ENCODE measurements around the gene FASN. TPM values are rescaled to one million over a fixed set of nuclear protein-coding genes. Genes with fewer than 3 reads are reported as not detected.

FASN gene
- total and polyA plus RNA-seq, 2 of the 13 experiments (the other 11 are each of a cell fraction or from before 2014, with no cell fraction given): 51.7 to 101 TPM

DNA sequence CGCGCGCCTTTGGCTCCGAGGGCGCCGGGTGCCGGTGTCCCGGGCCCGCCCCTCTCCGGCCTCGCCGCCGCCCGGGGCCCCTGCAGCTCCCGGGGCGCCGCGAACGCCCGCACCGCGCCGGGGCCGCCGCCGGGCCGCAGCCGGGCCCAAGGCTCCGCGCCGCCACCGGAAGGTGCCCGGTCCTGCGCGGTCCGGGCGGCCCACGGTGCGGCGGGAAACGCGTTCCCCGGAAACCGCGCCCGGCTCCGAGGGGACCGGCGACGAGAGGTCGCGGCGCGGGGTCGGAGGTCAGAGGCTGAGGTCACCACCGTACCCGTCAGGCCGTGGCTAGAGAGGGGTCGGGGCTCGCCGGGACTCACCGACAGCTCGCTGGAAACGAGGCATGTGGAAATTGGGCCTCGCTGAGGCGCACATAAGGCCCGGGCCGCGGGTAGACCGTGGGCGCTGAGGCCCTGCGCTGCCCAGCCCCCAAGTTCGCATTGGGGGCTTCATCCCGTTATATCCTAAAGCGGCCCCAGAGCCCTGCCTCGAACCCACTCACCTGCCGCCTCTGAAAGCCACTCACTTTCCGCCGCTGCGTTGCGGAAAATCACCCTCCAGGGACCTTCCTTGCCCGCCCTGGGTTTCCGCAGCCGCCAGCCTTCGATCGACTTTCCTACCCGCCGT is 32.3 kb downstream of the FASN start, which contains the start of gene DUS1L (continued):
- TF ChIP-seq, protein P1, sequence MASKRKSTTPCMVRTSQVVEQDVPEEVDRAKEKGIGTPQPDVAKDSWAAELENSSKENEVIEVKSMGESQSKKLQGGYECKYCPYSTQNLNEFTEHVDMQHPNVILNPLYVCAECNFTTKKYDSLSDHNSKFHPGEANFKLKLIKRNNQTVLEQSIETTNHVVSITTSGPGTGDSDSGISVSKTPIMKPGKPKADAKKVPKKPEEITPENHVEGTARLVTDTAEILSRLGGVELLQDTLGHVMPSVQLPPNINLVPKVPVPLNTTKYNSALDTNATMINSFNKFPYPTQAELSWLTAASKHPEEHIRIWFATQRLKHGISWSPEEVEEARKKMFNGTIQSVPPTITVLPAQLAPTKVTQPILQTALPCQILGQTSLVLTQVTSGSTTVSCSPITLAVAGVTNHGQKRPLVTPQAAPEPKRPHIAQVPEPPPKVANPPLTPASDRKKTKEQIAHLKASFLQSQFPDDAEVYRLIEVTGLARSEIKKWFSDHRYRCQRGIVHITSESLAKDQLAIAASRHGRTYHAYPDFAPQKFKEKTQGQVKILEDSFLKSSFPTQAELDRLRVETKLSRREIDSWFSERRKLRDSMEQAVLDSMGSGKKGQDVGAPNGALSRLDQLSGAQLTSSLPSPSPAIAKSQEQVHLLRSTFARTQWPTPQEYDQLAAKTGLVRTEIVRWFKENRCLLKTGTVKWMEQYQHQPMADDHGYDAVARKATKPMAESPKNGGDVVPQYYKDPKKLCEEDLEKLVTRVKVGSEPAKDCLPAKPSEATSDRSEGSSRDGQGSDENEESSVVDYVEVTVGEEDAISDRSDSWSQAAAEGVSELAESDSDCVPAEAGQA (IDR thresholded peaks at IDR 0.05; ENCODE audit: low read depth): peak; percentile 92
- TF ChIP-seq, protein P1 (CRISPR knock-in tag; IDR thresholded peaks at IDR 0.05; ENCODE audit: borderline replicate concordance): no peak
- TF ChIP-seq KLF9 (CRISPR knock-in tag; IDR thresholded peaks at IDR 0.05; ENCODE audit: low read depth) (no peak), ZNF224 (CRISPR knock-in tag; IDR thresholded peaks at IDR 0.05) (no peak; the same call in 1 of the 2 replicates), ELF4 (CRISPR knock-in tag; IDR thresholded peaks at IDR 0.05; ENCODE audit: borderline replicate concordance) (no peak), TAF1 (CRISPR knock-in tag; IDR thresholded peaks at IDR 0.05) (peak; percentile 89), ZNF12 (CRISPR knock-in tag; IDR thresholded peaks at IDR 0.05) (peak; percentile 86), EED (CRISPR knock-in tag; IDR thresholded peaks at IDR 0.05) (peak; percentile 48; the same call in 1 of the 2 replicates), ZSCAN25 (CRISPR knock-in tag; IDR thresholded peaks at IDR 0.05) (peak; percentile 65), ZNF3 (CRISPR knock-in tag; IDR thresholded peaks at IDR 0.05) (no peak), POLR2G (IDR thresholded peaks at IDR 0.05; ENCODE audit: low read depth, low read length) (peak; percentile 55; the same call in 1 of the 2 replicates), RFXANK (CRISPR knock-in tag; IDR thresholded peaks at IDR 0.05) (peak; percentile 73; the same call in 1 of the 2 replicates), ZNF282 (IDR thresholded peaks at IDR 0.05; ENCODE audit: partially characterized antibody) (no peak)
- TF ChIP-seq, protein P2, sequence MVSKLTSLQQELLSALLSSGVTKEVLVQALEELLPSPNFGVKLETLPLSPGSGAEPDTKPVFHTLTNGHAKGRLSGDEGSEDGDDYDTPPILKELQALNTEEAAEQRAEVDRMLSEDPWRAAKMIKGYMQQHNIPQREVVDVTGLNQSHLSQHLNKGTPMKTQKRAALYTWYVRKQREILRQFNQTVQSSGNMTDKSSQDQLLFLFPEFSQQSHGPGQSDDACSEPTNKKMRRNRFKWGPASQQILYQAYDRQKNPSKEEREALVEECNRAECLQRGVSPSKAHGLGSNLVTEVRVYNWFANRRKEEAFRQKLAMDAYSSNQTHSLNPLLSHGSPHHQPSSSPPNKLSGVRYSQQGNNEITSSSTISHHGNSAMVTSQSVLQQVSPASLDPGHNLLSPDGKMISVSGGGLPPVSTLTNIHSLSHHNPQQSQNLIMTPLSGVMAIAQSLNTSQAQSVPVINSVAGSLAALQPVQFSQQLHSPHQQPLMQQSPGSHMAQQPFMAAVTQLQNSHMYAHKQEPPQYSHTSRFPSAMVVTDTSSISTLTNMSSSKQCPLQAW (CRISPR knock-in tag; IDR thresholded peaks at IDR 0.05): no peak
- TF ChIP-seq, protein P3, sequence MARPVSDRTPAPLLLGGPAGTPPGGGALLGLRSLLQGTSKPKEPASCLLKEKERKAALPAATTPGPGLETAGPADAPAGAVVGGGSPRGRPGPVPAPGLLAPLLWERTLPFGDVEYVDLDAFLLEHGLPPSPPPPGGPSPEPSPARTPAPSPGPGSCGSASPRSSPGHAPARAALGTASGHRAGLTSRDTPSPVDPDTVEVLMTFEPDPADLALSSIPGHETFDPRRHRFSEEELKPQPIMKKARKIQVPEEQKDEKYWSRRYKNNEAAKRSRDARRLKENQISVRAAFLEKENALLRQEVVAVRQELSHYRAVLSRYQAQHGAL (CRISPR knock-in tag; IDR thresholded peaks at IDR 0.05; ENCODE audit: not compliant biosample characterization): no peak
- TF ChIP-seq, protein P4, sequence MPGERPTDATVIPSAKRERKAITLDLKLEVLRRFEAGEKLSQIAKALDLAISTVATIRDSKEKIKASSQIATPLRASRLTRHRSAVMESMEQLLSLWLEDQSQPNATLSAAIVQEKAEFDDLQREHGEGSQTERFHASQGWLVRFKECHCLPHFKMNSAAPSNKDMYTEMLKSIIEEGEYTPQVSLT (CRISPR knock-in tag; IDR thresholded peaks at IDR 0.05; ENCODE audit: borderline replicate concordance, low read depth): no peak
- TF ChIP-seq, protein P5, sequence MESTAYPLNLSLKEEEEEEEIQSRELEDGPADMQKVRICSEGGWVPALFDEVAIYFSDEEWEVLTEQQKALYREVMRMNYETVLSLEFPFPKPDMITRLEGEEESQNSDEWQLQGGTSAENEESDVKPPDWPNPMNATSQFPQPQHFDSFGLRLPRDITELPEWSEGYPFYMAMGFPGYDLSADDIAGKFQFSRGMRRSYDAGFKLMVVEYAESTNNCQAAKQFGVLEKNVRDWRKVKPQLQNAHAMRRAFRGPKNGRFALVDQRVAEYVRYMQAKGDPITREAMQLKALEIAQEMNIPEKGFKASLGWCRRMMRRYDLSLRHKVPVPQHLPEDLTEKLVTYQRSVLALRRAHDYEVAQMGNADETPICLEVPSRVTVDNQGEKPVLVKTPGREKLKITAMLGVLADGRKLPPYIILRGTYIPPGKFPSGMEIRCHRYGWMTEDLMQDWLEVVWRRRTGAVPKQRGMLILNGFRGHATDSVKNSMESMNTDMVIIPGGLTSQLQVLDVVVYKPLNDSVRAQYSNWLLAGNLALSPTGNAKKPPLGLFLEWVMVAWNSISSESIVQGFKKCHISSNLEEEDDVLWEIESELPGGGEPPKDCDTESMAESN (CRISPR knock-in tag; conservative IDR thresholded peaks at IDR 0.05): peak; percentile 94
- TF ChIP-seq, protein P6, sequence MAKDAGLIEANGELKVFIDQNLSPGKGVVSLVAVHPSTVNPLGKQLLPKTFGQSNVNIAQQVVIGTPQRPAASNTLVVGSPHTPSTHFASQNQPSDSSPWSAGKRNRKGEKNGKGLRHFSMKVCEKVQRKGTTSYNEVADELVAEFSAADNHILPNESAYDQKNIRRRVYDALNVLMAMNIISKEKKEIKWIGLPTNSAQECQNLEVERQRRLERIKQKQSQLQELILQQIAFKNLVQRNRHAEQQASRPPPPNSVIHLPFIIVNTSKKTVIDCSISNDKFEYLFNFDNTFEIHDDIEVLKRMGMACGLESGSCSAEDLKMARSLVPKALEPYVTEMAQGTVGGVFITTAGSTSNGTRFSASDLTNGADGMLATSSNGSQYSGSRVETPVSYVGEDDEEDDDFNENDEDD (CRISPR knock-in tag; IDR thresholded peaks at IDR 0.05; ENCODE audit: borderline replicate concordance): peak; percentile 86; the same call in 1 of the 2 replicates

Measured in HepG2 (cell line).